NCI-H748 treated with DMSO at 0.1 percent for 48 hours (cell line): Measurements from ENCODE around the gene NDOR1.

Experiments
- DNase-seq: peaks from one replicate; lab custom pipeline; 2025; lab: John Stamatoyannopoulos, UW

Gene NDOR1

DNA sequence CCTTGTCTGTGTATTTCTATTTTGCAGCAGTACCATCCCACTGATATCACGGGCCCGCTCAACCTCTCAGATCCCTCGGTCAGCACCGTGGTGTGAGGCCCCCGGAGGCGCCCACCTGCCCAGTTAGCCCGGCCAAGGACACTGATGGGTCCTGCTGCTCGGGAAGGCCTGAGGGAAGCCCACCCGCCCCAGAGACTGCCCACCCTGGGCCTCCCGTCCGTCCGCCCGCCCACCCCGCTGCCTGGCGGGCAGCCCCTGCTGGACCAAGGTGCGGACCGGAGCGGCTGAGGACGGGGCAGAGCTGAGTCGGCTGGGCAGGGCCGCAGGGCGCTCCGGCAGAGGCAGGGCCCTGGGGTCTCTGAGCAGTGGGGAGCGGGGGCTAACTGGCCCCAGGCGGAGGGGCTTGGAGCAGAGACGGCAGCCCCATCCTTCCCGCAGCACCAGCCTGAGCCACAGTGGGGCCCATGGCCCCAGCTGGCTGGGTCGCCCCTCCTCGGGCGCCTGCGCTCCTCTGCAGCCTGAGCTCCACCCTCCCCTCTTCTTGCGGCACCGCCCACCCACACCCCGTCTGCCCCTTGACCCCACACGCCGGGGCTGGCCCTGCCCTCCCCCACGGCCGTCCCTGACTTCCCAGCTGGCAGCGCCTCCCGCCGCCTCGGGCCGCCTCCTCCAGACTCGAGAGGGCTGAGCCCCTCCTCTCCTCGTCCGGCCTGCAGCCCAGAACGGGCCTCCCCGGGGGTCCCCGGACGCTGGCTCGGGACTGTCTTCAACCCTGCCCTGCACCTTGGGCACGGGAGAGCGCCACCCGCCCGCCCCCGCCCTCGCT lies 37.5 kb upstream of the NDOR1 start:
- DNase-seq = peak; percentile 27

DNA sequence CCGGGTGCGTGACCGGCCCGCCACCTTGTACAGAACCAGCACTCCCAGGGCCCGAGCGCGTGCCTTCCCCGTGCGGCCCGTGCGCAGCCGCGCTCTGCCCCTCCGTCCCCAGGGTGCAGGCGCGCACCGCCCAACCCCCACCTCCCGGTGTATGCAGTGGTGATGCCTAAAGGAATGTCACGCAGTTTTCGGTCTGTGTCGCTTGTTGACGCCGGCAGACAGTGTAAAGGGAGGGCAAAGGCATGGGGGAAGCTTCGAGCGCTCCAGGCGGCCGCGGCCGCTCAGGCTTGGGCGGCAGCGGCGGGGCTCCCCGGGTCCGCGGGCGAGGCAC lies 37.0 kb upstream of the NDOR1 start:
- DNase-seq = no peak

DNA sequence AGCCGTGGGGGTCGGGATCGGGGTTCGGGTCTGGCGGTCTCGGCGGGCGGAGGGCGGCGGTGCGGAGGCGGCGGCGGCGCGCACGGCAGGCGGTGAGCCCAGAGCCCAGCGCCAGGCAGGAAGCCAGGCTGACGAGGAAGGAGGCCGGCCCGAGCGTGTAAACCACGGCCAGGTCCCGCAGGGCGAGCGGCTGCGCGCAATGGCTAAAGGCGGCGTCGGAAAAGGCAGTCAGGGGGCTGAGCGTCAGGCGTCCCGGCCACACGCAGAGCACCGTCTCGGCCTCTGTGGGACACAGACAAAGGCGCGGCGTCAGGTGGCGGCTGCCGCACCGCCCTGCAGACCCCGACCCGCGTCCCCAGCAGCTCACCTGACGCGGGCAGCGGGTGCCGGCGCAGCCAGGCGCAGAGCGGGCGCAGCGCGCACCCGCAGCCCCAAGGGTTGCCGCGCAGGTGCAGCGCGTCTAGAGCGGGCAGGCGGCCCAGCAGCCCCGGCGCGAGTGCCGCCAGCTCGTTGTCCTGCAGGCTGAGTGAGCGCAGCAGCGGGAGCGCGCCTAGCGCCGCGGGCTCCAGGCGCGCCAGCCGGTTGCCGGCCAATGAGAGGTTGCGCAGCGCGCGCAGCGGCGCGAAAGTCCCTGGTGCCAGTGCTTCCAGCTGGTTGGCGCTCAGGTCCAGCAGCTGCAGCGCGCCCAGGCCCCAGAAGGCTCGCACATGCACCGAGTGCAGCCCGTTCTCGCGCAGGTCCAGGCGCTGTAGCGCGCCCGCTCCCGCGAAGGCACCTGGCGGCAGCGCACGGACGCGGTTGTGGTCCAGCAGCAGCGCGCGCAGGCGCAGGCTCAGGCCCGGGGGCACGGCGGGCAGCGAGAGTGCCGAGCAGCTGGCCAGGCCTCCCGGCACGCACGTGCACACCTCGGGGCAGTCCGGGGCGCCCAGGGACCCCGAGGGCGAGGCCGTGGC lies 36.3 kb upstream of the NDOR1 start:
- DNase-seq = peak; percentile 72

DNA sequence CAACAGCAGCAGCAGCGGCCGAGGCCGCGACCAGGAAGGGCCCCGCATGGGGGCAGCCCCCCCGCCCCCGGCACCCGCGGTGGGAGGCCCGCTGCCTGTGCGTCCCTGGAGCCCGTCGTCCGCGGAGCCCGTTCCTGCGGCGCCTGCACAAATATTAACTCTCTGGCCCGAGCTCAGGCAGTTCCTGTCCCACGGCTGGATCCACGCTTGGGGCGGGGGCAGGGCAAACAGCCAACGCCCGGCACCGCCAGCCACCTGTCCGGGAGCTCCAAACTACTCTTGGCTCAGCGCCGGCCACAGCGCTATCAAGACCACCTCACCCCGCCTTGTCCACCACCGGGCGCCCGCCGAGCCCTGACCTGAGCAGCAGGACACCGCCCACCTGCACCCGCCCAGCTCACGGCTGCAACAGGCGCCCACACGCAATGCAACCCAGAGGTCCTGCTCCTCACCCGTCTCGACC lies 35.6 kb upstream of the NDOR1 start, which contains the start of gene LRRC26:
Gene LRRC26, minus strand, starts transcription at position 156 of the 463 bp plus-strand sequence. Its CDS starts 108 bp downstream, at position 48.
- no peak for DNase-seq

DNA sequence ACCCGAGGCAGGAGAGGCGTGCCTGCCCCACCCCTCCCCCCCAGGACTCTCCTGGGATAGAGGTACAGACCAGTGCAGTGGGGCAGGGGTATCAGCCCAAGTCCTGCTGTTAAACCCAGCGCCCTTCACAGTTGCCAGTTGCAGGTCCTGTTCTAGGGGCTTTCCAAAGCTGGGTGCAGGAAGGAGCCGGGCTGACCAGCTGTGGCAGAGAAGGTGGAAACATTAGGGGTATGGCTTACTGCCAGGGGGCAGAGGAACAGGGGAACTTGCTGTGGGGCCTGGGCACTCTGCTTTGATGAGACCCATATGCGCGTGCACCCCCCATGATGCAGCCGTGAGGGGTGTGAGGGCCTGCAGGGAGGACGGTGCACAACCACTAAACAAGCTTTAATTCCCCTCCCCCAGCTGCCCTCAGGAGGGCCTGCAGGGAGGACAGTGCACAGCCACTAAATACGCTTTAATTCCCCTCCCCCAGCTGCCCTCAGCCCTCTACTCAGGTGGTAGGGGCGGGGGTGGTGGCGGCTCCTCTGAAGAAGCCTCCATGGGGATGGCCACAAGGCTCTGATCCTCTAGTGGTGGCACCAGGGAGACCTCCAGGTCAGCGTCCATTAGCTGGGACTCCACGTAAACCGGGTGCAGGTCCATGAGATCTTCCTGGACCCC lies 34.9 kb upstream of the NDOR1 start:
- no peak for DNase-seq

DNA sequence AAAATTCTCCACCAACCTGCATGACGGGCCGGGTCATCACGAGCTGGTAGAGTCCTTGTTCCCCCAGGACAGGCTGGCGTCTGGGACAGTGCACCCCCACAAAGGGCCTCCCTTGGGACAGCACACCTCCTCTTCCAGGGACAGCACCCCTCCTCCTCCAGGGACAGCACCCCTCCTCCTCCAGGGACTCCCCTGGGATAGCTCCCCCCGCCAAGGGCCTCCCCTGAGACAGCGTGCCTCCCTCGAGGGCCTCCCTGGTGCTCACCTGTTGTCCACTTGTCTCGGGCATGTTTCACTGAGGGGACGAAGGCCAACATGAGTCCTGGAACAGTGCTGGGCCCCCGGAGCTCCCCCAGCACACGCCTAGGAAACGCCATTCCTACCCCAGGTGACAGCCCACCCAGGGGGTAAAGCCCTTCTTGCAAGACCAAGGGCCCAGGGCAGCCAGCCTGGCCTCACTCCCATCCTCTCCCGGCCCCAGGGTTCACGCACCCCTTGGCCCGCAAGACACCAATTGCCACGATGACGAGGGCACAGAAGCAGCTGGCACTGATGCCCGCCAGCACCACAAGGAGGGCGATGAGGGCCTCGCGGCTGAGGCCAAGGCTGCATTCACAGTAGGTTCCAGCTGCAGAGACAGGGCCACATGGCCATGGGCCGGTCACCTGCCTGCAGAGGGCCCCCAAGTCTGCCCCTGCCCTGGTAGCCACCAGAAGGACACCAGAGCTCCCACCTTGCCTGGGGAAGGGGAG lies 34.2 kb upstream of the NDOR1 start:
- no peak for DNase-seq

DNA sequence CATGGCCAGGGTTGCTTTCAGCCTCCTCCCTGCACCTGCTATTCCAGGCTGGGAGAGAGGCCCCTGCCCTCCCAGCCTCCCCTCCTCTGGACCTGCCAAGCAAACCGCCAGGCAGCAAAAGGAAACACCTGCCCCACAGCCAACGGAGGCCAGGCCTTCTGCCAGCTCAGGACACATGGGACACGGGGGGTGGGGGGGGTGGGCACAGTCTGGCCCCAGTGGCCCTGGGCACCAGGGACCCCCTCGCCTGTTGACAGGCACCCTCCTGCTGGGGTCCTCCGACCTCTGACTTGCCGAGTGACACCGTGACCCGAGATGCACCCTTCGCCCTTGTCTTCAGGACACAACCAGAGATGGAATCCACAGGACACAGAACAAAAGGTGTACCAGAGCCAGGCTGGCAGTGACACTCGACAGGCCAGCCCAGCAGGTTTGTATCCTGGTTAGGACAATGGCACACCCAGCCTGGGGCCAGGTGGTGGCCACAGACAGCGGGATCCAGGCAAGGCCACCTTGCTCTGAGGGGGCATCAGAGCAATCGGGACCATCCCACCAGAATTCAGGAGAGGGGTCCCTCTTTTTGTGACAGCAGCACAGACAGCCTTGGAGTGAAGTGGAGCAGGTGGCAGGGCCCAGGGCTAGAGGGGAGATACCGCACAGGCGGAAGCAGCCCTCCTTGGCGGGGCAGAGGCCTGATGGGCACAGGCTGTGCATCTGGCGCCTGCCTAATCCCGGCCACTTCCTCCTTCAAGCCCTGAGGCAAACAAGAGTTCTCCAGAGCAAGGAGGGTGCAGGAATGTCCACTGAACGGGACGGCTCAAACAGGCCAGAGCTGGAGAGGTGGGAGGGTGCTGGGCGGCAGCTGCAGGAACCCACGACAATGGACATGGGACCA lies 32.4 kb upstream of the NDOR1 start:
- no peak for DNase-seq

DNA sequence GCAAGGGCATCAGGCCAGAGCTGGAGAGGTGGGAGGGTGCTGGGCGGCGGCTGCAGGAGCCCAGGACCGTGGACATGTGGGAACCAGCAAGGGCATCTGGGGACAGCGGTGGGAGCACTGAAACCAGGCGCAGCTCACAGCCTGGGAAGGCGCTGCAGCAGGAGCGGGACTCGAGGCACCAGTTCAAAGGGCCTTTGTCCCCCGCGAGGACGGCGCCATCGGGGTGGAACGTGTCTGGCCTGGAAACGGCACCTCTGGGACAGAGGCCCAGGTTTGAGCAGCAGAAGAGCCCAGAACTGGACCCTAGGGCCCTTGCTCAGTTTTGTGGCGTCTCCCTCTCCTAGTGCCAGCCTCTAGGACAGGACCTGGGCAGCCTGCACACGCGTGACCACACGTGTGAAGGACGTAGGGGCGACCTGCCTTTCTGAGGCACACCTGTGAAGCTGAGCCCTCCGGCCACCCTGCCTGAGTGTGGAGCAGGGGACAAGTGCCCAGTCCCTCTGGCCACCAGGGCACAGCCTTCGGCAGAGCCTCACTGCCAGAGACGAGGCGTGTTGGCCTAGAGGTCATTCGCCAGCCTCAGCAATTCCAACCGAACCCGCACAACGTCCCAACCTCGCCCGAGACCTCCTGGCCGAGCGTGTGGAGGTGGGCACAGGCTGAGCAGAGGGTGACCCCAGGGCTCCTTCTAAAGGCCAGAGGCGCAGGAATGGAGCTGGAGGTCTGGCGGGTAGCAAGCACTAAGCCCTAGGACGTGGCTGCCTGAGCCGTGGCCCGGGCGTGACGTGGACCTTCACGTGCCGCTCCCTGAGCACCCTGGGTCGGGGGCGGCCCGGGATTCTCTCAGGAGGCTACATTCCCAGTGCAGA lies 31.5 kb upstream of the NDOR1 start:
- no peak for DNase-seq

DNA sequence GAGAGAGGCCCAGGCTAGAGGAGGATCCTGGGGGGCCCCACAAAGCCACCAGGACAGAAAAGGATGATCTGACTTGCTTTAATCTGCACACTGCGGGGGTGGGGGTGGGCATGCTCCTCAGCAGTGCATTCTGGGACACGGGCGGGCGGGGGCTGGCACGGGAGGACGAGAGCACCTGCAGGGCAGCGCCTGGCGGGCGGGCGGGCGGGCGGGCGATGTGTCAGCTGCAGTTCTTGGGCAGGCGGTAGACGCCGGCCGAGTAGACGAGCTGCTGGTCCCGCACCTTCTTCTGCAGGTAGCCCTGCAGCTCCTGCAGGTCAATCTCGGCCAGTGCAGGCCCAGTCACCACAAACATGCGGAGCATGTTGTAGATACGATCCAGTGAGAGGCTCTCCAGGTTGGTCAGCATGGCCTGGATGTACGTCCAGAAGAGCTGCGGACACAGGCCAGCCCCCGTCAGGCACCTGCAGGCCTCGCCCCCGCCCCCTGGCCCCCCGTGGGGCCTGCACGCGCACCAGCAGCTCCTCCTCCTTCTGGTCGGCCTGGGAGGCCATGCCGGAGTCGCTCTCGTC lies 30.7 kb upstream of the NDOR1 start:
- DNase-seq = no peak

DNA sequence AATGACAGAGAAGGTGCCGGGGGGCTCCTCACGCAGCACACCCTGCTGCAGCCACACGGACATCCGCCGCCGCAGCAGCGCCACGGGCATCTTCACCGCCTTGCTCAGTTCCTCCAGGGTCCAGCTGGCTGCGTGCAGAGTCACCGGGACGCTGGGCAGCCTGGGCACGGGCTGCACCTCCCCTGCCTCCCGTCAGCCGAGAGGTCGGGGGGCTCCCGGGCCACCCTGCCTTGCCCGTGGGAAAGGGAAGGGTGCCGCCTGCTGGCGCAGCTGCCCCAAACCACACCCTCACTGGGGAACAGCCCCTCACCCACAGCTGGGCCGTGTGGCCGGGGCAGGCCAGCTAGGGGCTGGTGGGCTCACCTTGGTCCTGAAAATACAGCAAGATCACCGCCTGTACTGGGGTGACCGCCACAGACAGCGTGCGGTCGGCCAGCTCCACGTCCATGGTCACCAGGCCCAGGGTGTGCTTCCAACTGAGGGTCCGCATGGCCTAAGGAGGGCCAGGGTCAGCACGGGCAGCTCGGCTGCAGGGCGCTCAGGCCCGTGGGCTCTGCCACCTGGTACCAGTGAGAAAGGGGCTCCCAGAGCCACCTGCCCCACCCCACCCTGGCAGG lies 30.0 kb upstream of the NDOR1 start:
- DNase-seq = no peak

DNA sequence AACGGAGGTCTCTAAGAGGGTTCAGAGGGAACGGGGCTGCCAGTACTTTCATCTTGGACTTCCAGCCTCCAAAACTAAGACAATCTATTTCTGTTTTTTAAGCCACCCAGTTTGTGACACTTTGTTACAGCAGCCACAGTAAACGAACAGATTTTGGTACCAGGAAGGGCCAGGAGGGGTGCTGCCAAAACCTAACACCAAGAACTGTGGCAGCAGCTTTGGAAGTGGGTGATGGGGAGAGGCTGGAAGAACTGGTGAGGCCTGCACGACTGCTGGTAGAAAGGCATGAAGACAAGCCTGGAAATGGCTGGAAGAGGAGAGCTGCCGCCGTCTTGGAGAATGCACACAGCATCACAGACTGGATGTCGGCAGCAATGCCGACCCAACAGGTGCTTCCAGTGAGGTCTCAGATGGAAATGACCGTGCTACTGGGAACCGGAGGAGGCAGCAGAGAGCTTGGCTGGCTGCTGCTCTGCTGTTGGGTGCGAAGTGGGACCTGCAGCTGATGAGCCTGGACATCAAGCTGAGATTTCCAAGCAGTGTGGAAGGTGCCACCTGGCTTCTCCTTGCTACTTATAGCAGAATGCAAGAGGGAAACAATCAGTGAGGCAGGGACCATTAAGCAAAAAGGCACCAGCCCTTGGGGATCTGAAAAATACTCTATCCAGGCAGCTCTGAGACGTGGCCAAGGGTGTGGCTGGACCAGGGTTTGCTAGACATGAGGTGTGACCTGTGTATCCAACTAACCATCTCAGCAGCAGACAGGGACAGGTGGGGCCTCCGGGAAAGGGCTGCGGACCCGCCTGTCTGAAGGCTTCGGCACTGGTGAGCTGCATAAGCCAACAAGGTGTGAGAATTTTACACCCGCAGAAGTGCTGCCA lies 29.0 kb upstream of the NDOR1 start:
- no peak for DNase-seq

DNA sequence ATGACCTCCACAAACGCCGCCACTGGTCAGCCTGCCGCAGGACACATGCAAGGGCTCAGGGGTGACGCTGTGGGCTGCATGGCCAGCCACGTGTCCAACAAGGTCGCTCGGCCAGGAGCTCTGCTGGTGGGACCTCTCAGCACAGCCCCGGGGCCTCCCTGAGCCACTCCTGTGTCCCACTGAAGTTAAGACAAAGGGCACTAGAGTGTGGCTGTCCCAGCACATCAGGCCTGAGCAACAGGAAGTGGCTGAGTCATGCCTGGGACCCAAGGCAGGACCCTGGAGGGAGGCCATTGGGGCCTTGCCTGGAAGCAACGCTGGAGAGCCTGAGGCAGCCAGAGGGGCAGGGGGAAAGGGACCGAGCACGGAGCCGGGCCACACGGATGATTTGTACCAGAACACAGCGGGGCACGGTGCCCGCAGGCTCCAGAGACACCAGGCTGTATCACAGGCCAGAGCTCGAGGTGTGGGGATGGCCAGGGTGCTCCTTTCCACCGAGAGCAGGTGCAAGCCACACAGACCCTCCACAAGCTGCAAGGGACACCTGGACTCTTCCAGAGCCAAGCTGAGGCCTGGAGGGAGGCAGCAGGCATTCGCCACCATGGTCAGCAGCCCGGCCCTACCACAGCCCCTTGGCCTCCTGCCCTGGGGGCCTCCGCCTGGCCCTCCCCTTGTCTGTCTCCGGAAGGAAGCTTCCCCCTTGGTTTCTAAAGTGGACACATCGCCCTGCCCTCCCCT lies 27.1 kb upstream of the NDOR1 start:
- DNase-seq = no peak

DNA sequence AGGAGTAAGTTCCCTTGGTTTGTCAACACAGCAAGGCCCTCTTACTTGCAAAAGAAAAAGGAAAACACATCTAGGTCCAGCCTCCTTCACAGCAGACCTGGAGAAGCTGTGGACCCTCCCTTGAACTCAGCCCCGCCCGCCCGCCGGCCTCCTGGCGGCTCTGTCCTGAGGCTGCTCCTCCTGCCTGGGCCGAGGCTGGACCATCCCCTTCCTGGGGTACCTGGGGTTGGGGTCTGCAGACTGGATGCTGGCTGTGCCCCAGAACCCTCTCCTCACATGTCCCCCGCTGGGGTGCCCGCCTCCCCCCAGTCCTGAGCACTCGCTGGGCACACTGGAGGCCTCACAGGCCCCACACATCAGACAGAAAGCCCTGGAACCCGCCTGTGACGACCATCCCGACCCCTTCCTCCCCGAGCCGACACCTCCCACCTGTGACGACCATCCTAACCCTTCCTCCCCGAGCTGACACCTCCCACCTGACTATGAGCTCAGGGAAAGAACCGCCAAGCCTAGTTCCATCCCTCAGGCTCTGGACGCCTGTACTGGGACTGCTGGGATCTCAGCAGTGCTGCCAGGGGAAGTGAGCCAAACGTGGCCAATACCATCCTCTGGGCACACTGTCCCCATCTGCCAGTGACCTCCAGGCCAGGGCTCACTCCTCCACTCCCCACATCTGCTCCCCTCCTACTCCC lies 26.4 kb upstream of the NDOR1 start:
- no peak for DNase-seq

DNA sequence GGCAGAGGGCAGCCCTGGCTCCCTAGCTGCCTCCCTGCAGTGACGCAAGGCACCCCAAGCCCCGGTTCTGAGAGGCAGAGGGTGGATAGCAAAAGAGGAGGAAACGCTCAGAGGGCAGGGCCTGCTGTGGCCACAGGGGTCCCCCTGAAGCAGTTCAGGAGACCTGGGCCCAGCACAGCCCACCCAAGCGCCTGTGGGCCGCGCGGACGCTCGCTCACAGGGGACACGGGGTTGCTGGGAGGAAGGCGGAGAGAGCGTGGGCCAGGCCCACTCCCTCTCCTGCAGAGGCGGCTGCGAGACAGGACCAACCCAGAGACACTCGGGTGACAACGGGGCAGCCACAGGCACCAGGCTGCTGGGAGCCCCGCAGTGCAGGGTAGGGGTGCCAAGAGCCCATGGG lies 25.7 kb upstream of the NDOR1 start:
- no peak for DNase-seq

DNA sequence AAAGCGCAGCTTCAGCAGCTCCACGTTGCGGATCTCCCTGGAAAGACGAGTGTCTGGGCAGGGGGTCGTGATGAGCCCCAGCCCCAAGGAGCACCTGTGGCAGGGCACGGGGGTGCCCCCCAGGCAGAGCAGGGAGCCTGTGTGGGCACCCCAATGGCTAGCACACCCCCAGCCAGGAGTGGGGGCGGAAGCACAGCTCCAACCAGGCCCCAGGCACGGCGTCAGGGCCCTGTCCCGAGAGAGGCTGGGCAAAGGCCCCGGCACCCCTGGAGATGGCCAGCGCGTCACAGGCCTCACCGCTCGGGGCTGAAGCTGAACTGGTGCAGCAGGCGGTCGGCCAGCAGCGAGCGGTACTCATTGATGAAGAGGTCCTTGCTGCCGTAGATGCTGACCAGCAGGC lies 25.0 kb upstream of the NDOR1 start:
- DNase-seq = no peak

DNA sequence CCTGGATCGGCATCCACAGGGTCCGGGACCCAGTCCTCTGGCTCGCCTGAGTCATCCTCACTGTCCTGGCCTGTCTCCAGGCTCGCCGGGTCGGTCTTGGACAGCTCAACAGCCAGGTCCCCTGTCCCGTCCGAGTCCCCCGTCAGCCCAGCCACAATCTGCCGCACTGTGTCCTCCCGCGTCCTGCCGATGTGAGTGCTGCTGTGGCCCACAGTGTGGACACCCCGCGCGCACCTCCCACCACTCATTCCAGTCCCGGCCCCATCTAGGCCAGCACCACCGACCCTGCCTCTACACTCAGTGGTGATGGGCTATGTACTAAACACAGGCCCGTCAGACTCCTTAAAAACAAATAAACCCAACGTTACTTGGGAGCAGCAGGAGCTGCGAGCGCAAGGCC lies 23.8 kb upstream of the NDOR1 start:
- DNase-seq = no peak

DNA sequence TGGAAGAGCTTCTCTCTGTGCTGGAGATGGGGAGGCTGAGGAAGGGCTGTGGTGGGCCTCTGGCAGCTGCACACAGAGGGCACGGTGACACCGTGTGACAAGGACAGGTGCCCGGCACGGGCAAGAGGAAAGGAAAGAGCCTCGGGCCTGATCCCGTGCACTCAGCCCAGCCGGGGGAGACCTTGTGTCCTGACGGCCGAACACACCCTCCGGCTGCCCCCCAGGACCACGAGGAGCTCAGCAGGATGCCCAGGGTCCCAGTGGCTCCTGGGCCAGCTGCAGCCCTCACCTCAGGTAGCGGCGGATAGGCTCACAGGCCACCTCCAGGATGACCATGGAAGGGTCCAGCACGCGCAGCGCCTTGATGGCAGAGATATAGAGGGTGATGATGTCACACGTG lies 22.7 kb upstream of the NDOR1 start:
- DNase-seq = no peak
